Measurements from ENCODE around the gene SNX5. TPM values are rescaled to one million over a fixed set of nuclear protein-coding genes. Genes with fewer than 3 reads are reported as not detected.

Gene SNX5
- total and polyA plus RNA-seq, 2 of the 8 experiments (the other 6 are each of a cell fraction or from before 2014, with no cell fraction given), result 155 to 194 TPM

GRCh38 chr20:18006684-18007083, 38.1 kb upstream of the SNX5 start:
- Histone ChIP-seq H3K4me2 (ENCODE audit: insufficient read depth in 1 of 2, low read depth in 2 of 2, low read length in 2 of 2) (no peak overlapping the region), H2BK15ac (ENCODE audit: low read length) (no peak overlapping the region), H4K5ac (ENCODE audit: insufficient read length, low read depth, low read length) (no peak overlapping the region), H3K56ac (replicated peaks; ENCODE audit: insufficient read length, low read depth, low read length) (no peak overlapping the region), H3K4me3 (ENCODE audit: extremely low read depth in 1 of 4, insufficient read depth in 2 of 4, low read depth in 3 of 4, low read length in 4 of 4) (no peak overlapping the region), H3K18ac (ENCODE audit: extremely low read depth, low read length) (no peak overlapping the region), H3K23ac (ENCODE audit: insufficient read length) (no peak overlapping the region), H3K14ac (ENCODE audit: insufficient read length) (no peak overlapping the region), H3K27me3 (replicated peaks in 1 of 4; ENCODE audit: control insufficient read depth in 3 of 4, extremely low read depth in 1 of 4, insufficient read depth in 3 of 4, low read length in 3 of 4) (no peaks in the 10 kb centered on the region), H3K4me1 (replicated peaks in 1 of 4; ENCODE audit: control insufficient read depth in 3 of 4, insufficient read depth in 4 of 4, low read length in 3 of 4) (peaks cover 0 to 16% (median 8%) of the 10 kb centered on the region in 4 experiments; a peak in 6 of 7 replicates), H2BK120ac (replicated peaks; ENCODE audit: low read depth, low read length) (no peak overlapping the region), H3K4ac (replicated peaks; ENCODE audit: insufficient read length, low read depth, low read length) (no peak overlapping the region), H4K8ac (ENCODE audit: extremely low read depth, insufficient read depth, low read length) (no peak overlapping the region), H2AFZ (ENCODE audit: low read length) (no peak overlapping the region), H2BK5ac (ENCODE audit: low read depth, low read length) (no peak overlapping the region), H2BK20ac (ENCODE audit: low read length) (no peak overlapping the region), H4K20me1 (replicated peaks in 1 of 2; ENCODE audit: control insufficient read depth in 1 of 2, insufficient read depth in 2 of 2, low read length in 2 of 2) (no peaks in the 10 kb centered on the region), H3K9me3 (ENCODE audit: insufficient read depth in 2 of 2, low read depth in 1 of 2, low read length in 1 of 2) (no peaks in the 10 kb centered on the region), H3K9ac (replicated peaks in 1 of 4; ENCODE audit: extremely low read depth in 1 of 4, low read depth in 3 of 4, low read length in 3 of 4) (no peak overlapping the region), H4K91ac (replicated peaks; ENCODE audit: insufficient read length, low read length) (no peak overlapping the region), H3K27ac (ENCODE audit: low read depth, low read length) (no peak overlapping the region), H3K36me3 (ENCODE audit: control insufficient read depth in 2 of 4, insufficient read depth in 4 of 4, low read length in 3 of 4) (no peaks in the 10 kb centered on the region; a peak in 1 of 8 replicates), H2BK12ac (ENCODE audit: low read depth, low read length) (no peak overlapping the region), H3K79me2 (ENCODE audit: control insufficient read depth in 1 of 2, insufficient read depth in 2 of 2, low read length in 2 of 2) (no peaks in the 10 kb centered on the region), H3K79me1 (ENCODE audit: low read depth, low read length) (no peaks in the 10 kb centered on the region), H2AK5ac (ENCODE audit: low read depth, low read length) (no peak overlapping the region), H3K23me2 (ENCODE audit: low read depth, low read length) (no peaks in the 10 kb centered on the region)
- WGBS, 2 experiments (ENCODE audit: extremely low coverage in 1 of 2, insufficient coverage in 1 of 2, insufficient read length in 1 of 2, insufficient replicate concordance in 2 of 2, low coverage in 1 of 2, low lambda C conversion rate in 2 of 2, missing lambda C conversion rate in 1 of 2), result 87% methylated on average over 7 of the region's 7 CpGs; no CpG with 5 or more reads in 1 of the 2 experiments
- ChIA-PET CTCF (ENCODE audit: partially characterized antibody) (interaction anchor here (0.5 kb wide), 1 partner anchor 8 kb away, joined by 3 read pairs; no protein-coding TSS in a partner anchor), POLR2A (ENCODE audit: partially characterized antibody) (interaction anchor here (0.6 kb wide), 1 partner anchor 11 kb away, joined by 3 read pairs; no protein-coding TSS in a partner anchor)
- FAIRE-seq (no peak), DNase-seq (ENCODE audit: low read depth in 1 of 2, low spot score in 2 of 2) (no peak)
- no peak for TF ChIP-seq MAFK (IDR thresholded peaks at IDR 0.05; ENCODE audit: low read depth, low read length)
- TF ChIP-seq HDAC2 (IDR thresholded peaks at IDR 0.05; ENCODE audit: borderline replicate concordance in 1 of 2, low read depth in 2 of 2, low read length in 2 of 2), result no peak
- no peak for TF ChIP-seq POLR2A (IDR thresholded peaks at IDR 0.05; ENCODE audit: control extremely low read depth in 1 of 2, low read depth in 2 of 2, low read length in 2 of 2)
